ENCODE results near the gene EPHB2.
"Not testable (repeated sequence)": the region's sequence is repeated elsewhere in the genome, so short reads cannot be mapped to it uniquely, and the experiment has no call there.

EPHB2 gene

GRCh38 chr1:22710701-22711049 is at the start of gene EPHB2:
TSS of gene EPHB2 (plus strand) at chr1:22710839. CDS start at chr1:22710983, 144 bp downstream.
- peak; percentile 63 for DNase-seq

- DNase-seq = no peak
These were observed 48.8 kb upstream of the EPHB2 start for GRCh38 chr1:22661880-22662279.

GRCh38 chr1:22662318-22662717 is 48.3 kb upstream of the EPHB2 start:
- no peak for DNase-seq

GRCh38 chr1:22662986-22663408 is 47.6 kb upstream of the EPHB2 start:
- DNase-seq = no peak

- peak; percentile 63 for DNase-seq
These were observed 44.9 kb upstream of the EPHB2 start for GRCh38 chr1:22665752-22666151.

- DNase-seq = no peak
These were observed 44.2 kb upstream of the EPHB2 start for GRCh38 chr1:22666412-22666811.

- DNase-seq = not testable (repeated sequence)
These were observed 41.8 kb upstream of the EPHB2 start for GRCh38 chr1:22668840-22669239.

GRCh38 chr1:22670352-22670975 is 40.2 kb upstream of the EPHB2 start:
- DNase-seq = no peak

GRCh38 chr1:22671999-22672398 is 38.6 kb upstream of the EPHB2 start:
- no peak for DNase-seq

- peak; percentile 68 for DNase-seq
These were observed 36.9 kb upstream of the EPHB2 start for GRCh38 chr1:22673486-22674409.

GRCh38 chr1:22674410-22674749 is 36.3 kb upstream of the EPHB2 start:
- no peak for DNase-seq

GRCh38 chr1:22676151-22676550 is 34.5 kb upstream of the EPHB2 start:
- DNase-seq = not testable (repeated sequence)

GRCh38 chr1:22676916-22677583 is 33.6 kb upstream of the EPHB2 start:
- DNase-seq = no peak

- DNase-seq = peak; percentile 57
These were observed 32.4 kb upstream of the EPHB2 start for GRCh38 chr1:22677931-22678896.

GRCh38 chr1:22680726-22681125 is 29.9 kb upstream of the EPHB2 start:
- no peak for DNase-seq

GRCh38 chr1:22681556-22682276 is 28.9 kb upstream of the EPHB2 start:
- DNase-seq = no peak

GRCh38 chr1:22683547-22683946 is 27.1 kb upstream of the EPHB2 start:
- no peak for DNase-seq

GRCh38 chr1:22685591-22686059 is 25.0 kb upstream of the EPHB2 start:
- peak; percentile 86 for DNase-seq

- no peak for DNase-seq
These were observed 23.4 kb upstream of the EPHB2 start for GRCh38 chr1:22687191-22687590.

GRCh38 chr1:22688466-22688865 is 22.2 kb upstream of the EPHB2 start:
- DNase-seq = no peak

GRCh38 chr1:22689505-22689904 is 21.1 kb upstream of the EPHB2 start:
- peak; percentile 53 for DNase-seq

Measured in femur (tissue), 1 donor.